PC-9 (cell line): Measurements from ENCODE around the gene ITM2C.

Source experiments
- EZH2 ChIP-seq: fragments of 200-600 bp; sonication (generic); IDR thresholded peaks from 2 replicates; pipeline ENCODE4 v1.8.0; 2017; ENCODE audit warnings: antibody characterized with exemption, low read depth
- TF ChIP-seq, protein P1 (sequence below): fragments of 200-600 bp; sonication (generic); conservative IDR thresholded peaks from 2 replicates; pipeline ENCODE4 v1.6.1; 2017; ENCODE audit warnings: mixed run types, antibody characterized with exemption, mild to moderate bottlenecking, moderate library complexity

GRCh38 chr2:230877759-230878598 lies 13.2 kb downstream of the ITM2C start:
- TF ChIP-seq, protein P1, sequence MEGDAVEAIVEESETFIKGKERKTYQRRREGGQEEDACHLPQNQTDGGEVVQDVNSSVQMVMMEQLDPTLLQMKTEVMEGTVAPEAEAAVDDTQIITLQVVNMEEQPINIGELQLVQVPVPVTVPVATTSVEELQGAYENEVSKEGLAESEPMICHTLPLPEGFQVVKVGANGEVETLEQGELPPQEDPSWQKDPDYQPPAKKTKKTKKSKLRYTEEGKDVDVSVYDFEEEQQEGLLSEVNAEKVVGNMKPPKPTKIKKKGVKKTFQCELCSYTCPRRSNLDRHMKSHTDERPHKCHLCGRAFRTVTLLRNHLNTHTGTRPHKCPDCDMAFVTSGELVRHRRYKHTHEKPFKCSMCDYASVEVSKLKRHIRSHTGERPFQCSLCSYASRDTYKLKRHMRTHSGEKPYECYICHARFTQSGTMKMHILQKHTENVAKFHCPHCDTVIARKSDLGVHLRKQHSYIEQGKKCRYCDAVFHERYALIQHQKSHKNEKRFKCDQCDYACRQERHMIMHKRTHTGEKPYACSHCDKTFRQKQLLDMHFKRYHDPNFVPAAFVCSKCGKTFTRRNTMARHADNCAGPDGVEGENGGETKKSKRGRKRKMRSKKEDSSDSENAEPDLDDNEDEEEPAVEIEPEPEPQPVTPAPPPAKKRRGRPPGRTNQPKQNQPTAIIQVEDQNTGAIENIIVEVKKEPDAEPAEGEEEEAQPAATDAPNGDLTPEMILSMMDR, result no peak
- no peak for TF ChIP-seq EZH2
